Karpas-422 (cell line): Measurements from ENCODE around the gene NUDT9. TPM values are rescaled to one million over a fixed set of nuclear protein-coding genes. Genes with fewer than 3 reads are reported as not detected.

Experiments used
- DNase-seq: peaks from one replicate; pipeline ENCODE4 v3.0.0-alpha.2; 2015
- H2AFZ ChIP-seq: fragments of 200-600 bp; sonication (generic); 2 replicates; pipeline ENCODE4 v1.6.1; 2014; ENCODE audit warnings: antibody characterized with exemption, low read length, mixed read lengths
- H3K27ac ChIP-seq: fragments of 200-600 bp; sonication (generic); 2 replicates; pipeline ENCODE4 v1.5.1; 2014; ENCODE audit warnings: mild to moderate bottlenecking, low read length, moderate library complexity
- H3K27me3 ChIP-seq: fragments of 200-600 bp; sonication (generic); 2 replicates; pipeline ENCODE4 v1.6.1; 2014; ENCODE audit warnings: low read length, mixed read lengths
- H3K36me3 ChIP-seq: fragments of 200-600 bp; sonication (generic); 2 replicates; pipeline ENCODE4 v1.6.1; 2014; ENCODE audit warnings: low read length, mixed read lengths; ENCODE audit not compliant: insufficient read depth
- H3K4me1 ChIP-seq: fragments of 200-600 bp; sonication (generic); 2 replicates; pipeline ENCODE4 v1.6.1; 2014; ENCODE audit warnings: mild to moderate bottlenecking, low read length, mixed read lengths
- H3K4me2 ChIP-seq: fragments of 200-600 bp; sonication (generic); 2 replicates; pipeline ENCODE4 v1.6.1; 2014; ENCODE audit warnings: low read length, low read depth, mild to moderate bottlenecking; ENCODE audit not compliant: poor library complexity, severe bottlenecking
- H3K4me3 ChIP-seq: fragments of 200-600 bp; sonication (generic); 2 replicates; pipeline ENCODE4 v1.5.1; 2014; ENCODE audit warnings: mild to moderate bottlenecking, antibody characterized with exemption, low read length, mixed read lengths
- H3K79me2 ChIP-seq: fragments of 200-600 bp; sonication (generic); 2 replicates; pipeline ENCODE4 v1.6.1; 2014; ENCODE audit warnings: mild to moderate bottlenecking, low read length, mixed read lengths
- H3K9ac ChIP-seq: fragments of 200-600 bp; sonication (generic); 2 replicates; pipeline ENCODE4 v1.6.0; 2014; ENCODE audit warnings: low read length
- H3K9me2 ChIP-seq: fragments of 200-600 bp; sonication (generic), shearing (Covaris generic); replicated peaks from 2 replicates; pipeline ENCODE4 v1.6.0; 2014; ENCODE audit warnings: mild to moderate bottlenecking, low read length, moderate library complexity; ENCODE audit not compliant: insufficient read depth
- H3K9me3 ChIP-seq: fragments of 300-700, 200-600 bp; sonication (generic); 2 replicates; pipeline ENCODE4 v1.6.1; 2014; ENCODE audit warnings: low read length, mixed read lengths
- H4K20me1 ChIP-seq: fragments of 200-600 bp; sonication (generic); 2 replicates; pipeline ENCODE4 v1.6.1; 2014; ENCODE audit warnings: mild to moderate bottlenecking, antibody characterized with exemption, low read length, low read depth; ENCODE audit not compliant: insufficient read depth
- small RNA-seq: library from RNA; depleted of rRNA; stranded (forward); fragments of <200 nt; gene quantifications from one replicate; pipeline ENCODE3, GENCODE V24; 2014
- total RNA-seq: library from RNA; depleted of rRNA; stranded (reverse); fragments of >200 nt; shearing (Covaris generic); gene quantifications from 2 replicates; pipeline ENCODE4 v1.2.3, GENCODE V29; 2014; ENCODE audit warnings: low replicate concordance; rRNA removed

The NUDT9 gene
- total RNA-seq, 1 experiment from 2014 or later, result 18.5 TPM

DNA sequence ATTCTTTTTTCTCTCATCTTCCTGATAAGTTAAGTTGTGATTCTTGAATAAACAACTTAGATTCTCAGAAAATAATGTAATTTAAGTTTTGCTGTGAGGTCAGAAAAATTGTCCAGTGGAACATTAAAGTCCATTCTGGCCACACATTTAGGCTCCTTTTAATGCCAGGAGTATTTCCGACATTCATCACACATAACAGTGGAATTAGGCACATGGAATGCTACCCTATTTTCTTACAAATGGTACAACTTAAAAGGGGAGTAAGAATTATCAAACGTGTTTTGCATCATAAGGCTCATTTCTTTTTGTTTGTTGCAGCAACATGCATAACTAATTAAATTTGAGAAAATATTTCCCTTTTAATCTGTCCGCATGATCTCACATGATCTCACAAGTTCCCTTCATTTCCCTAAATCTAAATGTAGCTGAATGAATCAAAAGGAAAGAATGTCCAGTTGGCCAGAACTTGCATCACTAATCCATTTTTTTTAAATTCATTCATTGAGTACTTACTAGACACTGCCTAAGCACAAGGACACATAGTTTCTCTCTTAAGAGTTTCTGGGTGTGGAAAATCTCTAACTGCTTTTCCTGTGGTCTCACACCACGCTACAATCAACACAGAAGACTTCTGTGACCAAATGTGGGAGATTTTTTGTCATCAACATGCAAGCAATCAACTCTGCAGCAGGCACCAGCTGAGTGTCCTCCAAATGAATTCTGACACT, 84.8 kb downstream of the NUDT9 start:
- Histone ChIP-seq H4K20me1 (no peaks in the 10 kb centered on the region), H3K9me3 (no peaks in the 10 kb centered on the region), H3K4me3 (no peak overlapping the region), H3K9ac (no peak overlapping the region), H3K4me2 (no peak overlapping the region), H3K79me2 (no peaks in the 10 kb centered on the region), H3K9me2 (no peaks in the 10 kb centered on the region), H3K27me3 (no peaks in the 10 kb centered on the region), H2AFZ (no peak overlapping the region), H3K4me1 (no peaks in the 10 kb centered on the region), H3K27ac (no peak overlapping the region), H3K36me3 (no peaks in the 10 kb centered on the region)
- DNase-seq, result no peak

Small RNA genes within 50 kb of the gene (small RNA-seq; reads per million reads assigned to genes)
- not detected for gene RN7SL681P

Other genes starting within 250 kb of the NUDT9 start
- gene KLHL8, start 202.0 kb upstream of the NUDT9 start, total RNA-seq, result 17.6 and 26.4 TPM in 2 replicates
- 0.56 TPM in 1 of 2 replicates, not detected in the other for gene HSD17B13, start 99.7 kb upstream of the NUDT9 start, total RNA-seq
- 4.7 and 31.0 TPM in 2 replicates for gene HSD17B11, start 31.4 kb upstream of the NUDT9 start, total RNA-seq
- gene SPARCL1, start 106.8 kb downstream of the NUDT9 start, total RNA-seq, result 0.11 TPM in 1 of 2 replicates, not detected in the other
- gene DSPP, start 186.0 kb downstream of the NUDT9 start, total RNA-seq, result not detected in 2 replicates
- gene DMP1, start 227.7 kb downstream of the NUDT9 start, total RNA-seq, result not detected in 2 replicates